ENCODE results near the gene HTT.

HTT gene

DNA sequence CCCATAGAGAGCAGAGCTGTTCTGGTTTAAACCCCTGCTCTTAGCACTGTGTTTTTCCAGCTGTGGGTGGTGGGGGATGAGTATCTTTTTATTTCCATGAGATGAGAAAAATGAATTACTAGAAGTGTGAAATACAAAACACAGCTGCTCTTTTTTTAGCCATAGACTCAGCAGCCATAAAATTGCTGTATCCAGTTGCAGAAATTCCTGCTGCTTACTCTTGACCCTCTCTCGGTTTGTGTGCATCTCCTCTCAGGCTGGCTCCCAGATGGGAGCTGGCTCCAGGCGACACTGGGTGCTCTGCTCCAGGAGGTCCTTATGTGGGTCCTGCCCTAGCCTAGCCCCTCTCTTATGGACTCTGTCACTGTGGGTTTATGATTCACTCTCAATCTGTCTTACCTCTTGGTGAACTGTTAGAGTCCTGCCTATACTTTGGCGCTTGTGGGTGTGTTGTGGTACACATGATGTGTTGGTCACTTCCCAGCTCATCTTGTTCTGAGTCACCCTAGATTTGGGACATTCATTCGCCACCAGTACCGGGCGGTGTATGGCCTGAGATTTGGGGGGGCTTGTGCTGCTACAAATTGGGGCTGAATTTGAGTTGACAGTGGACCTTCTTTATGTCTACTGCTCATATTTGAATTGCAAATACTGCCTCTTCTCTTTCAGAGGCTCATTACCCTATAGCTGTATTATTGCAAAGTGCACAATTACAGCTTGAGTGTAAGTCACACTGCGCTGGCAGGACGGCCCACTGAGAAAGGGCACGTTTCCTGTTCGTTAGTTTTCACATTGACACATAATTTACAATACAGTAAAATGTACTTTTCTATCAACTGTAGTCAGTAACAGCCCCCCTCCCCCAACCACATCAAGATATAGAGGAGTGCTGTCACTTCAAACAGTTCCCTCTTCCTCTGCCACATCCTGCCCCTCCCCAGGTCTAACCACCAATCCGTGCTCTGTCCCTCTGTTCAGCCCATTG lies 127.5 kb downstream of the HTT start:
- DNase-seq (ENCODE audit: low read depth): peak; percentile 53

DNA sequence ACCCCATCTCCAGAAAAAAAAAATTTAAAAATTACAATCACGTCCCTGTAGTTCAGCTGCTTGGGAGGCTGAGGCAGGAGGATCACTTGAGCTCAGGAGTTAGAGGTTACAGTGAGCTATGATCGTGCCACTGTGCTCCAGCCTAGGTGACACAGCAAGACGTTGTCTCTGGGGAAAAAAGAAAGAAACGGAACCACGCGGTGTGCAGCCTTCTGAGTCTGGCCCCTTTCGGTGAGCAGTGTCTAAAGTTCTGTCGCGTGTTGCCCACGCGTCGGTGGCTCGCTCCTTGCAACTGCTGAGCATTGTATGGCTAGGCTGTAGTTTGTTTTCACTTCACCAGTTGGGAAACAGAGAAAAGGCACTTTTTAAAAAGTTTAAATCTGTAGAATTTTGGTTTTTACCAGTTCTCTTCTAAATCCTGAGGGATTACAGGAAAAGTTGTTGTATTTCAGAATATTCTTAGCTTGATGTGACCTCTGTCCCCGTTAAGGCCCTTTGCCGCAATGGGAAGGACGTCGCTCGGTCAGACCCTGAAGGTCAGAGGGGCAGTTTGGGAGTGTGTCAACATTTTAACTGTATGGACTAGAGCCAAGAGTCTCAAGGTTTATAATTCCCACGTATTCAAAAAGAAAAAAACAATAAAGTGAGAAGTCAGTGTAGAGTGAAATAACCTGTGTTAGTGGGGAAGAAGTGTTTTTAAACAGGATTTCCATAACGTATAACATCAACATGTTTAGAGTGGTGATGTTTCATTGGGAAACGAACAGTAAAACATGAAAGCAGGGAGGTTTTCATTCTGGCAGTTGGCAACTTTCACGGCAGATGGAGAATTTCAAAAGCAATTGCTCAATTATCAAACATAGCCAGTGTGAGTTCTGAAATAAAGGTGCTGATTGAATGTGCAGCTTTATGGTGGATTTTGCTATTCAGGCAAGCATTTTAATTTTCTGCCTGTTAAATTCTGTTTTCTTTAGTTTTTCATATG lies 128.6 kb downstream of the HTT start:
- no peak for DNase-seq (ENCODE audit: low read depth)

DNA sequence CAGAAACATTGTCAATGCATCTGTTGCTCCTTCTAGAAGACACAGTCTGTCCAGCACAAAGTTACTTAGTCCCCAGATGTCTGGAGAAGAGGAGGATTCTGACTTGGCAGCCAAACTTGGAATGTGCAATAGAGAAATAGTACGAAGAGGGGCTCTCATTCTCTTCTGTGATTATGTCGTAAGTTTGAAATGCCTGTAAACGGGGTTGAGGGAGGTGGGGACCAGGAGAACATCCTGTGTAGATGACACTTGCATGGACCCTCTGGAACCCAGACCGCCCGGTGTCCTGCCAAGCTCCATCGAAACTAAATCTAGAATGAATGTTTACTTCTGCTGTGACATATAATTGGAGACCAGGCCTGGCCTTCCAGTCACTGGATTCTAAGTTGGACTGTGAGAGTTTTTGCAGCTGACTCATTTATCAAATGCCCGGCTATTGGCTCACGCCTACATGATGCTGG lies 129.5 kb downstream of the HTT start:
- no peak for DNase-seq (ENCODE audit: low read depth)

GRCh38 chr4:3205995-3206394 lies 131.5 kb downstream of the HTT start:
- no peak for DNase-seq (ENCODE audit: low read depth)

DNA sequence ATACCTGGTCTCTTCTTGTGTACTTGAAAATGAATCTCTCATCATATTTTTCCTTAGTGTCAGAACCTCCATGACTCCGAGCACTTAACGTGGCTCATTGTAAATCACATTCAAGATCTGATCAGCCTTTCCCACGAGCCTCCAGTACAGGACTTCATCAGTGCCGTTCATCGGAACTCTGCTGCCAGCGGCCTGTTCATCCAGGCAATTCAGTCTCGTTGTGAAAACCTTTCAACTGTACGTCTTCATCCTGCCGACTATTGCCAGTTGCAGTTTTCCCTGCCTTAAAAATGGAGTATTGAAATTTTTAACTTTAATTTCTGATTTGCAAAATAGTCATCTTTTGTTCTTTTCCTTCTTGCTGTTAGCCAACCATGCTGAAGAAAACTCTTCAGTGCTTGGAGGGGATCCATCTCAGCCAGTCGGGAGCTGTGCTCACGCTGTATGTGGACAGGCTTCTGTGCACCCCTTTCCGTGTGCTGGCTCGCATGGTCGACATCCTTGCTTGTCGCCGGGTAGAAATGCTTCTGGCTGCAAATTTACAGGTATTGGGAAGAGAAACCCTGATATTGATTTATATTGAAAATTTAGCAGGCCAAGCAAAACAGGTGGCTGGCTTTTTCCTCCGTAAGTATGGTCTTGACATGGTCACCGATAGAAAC lies 132.1 kb downstream of the HTT start:
- DNase-seq (ENCODE audit: low read depth): no peak

DNA sequence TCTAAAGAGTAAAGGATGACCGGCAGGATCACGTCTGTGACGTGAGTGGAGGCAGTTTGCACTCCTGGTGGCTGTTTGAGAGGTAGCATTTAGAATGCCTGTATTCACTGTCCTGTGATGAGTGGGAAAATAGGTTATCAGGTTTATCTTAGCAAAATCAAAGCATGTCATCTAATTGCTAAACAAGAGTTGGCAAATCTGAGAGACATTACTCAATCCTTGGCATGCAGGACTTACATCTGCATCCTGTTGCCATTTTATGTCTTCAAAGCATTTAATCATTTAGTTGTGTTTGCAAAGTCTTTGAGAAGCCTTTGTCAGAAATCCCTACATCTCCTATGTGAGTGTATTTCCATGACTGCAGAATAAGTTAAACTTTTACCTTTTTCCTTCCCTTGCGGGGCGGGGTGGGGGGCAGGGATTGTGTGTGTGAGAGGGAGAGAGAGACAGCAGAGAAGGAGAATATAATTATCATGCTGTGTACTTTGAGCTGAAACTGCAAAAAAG lies 133.1 kb downstream of the HTT start:
- no peak for DNase-seq (ENCODE audit: low read depth)

GRCh38 chr4:3208826-3209225 lies 134.3 kb downstream of the HTT start:
- DNase-seq (ENCODE audit: low read depth): no peak

DNA sequence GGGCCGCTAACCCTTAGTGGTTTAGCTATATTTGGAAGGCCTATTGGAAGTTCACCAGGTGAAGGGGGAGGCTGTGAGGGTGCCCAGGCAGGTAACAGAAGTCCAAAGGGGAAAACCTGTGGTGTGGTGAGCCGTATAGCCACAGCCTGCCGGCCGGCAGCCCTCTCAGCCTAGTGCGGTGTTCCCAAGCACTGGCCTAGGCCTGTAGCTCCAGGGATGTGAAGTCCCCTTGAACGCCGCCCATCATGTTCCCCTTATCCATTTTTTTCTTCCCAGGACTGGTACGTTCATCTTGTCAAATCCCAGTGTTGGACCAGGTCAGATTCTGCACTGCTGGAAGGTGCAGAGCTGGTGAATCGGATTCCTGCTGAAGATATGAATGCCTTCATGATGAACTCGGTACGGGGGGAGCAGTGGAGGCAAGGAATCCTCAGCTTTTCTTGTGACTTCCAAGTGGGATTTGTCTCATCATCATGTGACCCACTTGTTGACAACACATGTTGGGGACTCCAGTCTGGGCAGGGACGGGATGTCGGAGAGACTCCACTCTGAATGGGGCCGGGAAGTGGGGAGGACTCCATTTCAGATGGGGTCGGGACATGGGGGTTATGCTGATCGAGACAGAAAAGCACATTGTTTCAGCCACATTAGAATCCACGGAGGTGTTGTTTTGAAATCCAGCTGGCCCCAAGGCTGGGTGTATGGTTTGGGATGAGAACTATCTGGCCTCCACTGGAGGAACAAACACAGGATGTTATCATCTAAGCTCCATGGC lies 135.3 kb downstream of the HTT start:
- no peak for DNase-seq (ENCODE audit: low read depth)

- DNase-seq (ENCODE audit: low read depth): no peak
Observed at GRCh38 chr4:3210467-3210866, 136.0 kb downstream of the HTT start.

- no peak for DNase-seq (ENCODE audit: low read depth)
Observed at GRCh38 chr4:3211866-3212265, 137.4 kb downstream of the HTT start.

DNA sequence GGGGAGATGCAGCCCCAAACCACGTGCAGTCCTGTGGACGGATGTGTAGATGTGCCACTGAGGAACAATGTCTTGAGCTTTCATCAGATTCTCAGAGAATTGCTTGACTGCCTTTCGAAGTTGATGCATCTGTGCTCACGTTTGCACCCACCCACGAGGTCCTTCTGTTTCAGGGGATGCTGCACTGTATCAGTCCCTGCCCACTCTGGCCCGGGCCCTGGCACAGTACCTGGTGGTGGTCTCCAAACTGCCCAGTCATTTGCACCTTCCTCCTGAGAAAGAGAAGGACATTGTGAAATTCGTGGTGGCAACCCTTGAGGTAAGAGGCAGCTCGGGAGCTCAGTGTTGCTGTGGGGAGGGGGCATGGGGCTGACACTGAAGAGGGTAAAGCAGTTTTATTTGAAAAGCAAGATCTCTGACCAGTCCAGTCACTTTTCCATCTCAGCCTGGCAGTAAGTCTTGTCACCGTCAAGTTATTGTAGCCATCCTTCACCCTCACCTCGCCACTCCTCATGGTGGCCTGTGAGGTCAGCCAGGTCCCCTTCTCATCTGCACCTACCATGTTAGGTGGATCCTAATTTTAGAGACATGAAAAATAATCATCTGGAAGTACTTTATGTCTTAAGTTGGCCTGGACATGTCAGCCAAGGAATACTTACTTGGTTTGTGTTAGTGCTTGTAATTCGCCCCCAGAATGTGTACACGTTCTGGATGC lies 138.1 kb downstream of the HTT start:
- DNase-seq (ENCODE audit: low read depth): no peak

DNA sequence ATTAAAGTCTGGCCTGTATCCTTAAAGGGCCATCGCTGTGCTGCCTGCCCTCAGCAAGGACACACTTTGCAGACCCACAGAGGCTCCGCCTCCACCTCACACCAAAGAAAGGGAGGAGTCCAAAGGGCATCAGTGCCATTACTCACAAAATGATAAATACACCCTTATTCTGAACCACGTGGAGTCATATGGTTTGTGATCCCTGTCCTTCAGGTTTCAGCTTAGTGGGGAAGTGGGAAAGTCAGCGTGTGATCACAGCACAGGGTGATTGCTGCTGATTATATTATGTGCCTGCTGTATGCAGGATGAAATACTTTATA lies 138.6 kb downstream of the HTT start:
- no peak for DNase-seq (ENCODE audit: low read depth)

DNA sequence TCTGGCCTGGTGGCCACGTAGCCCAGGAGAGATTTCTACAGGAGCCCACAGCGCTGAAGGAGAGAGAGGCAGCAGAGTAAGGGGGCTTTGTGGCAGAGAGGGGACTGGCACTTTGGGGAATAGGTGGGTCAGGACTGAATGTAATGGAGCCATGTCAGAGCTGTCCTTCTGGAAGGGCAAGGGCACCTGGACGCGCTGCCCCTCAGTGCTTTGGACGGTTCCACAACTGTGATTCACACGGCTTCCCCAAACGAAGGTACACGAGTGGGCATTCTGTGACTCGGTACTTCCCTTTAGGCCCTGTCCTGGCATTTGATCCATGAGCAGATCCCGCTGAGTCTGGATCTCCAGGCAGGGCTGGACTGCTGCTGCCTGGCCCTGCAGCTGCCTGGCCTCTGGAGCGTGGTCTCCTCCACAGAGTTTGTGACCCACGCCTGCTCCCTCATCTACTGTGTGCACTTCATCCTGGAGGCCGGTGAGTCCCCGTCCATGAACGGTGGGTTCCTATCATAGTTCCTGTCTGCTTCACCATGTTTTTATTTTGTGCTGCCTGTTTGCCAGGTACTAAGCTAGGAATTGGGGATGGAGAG lies 139.3 kb downstream of the HTT start:
- DNase-seq (ENCODE audit: low read depth): no peak

DNA sequence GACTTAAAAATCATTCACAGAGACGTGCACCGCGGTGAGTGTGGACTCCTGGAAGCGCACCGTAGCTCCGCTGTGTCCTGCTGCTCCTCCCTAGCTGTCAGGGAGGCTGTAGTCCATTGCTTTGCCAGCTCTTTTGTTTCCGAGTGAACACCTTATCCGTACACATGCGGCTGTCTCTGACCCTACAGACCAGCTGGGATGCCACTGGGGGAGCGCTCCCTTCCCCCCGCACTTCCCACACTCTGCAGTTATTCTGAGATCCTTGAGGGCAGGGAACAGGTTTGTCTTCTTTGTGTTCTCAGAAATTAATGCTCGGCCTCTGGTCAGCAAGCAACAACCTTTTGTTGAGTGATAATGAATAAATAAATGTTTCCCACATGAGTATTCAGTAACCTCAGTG lies 140.8 kb downstream of the HTT start:
- DNase-seq (ENCODE audit: low read depth): no peak

DNA sequence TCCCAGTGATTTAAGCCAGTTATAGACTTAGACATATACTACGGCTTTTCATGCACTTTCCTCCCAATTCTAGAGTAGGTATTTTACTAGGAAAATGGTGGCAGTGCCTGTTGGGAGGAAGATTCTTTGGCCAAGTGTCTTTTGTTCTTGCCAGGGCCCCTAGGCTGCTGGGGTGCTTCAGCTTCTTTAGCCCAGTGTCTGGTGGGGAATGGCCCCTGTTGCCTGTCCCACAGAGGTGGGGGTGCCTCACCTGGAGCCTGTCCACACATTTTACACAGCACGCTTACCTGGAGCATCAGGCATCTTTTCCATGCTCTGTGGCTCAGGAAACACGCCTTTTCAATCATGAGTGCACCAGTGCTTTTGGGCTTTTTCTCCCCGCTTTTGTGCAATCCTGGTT lies 141.3 kb downstream of the HTT start:
- DNase-seq (ENCODE audit: low read depth): no peak

GRCh38 chr4:3217266-3217665 lies 142.8 kb downstream of the HTT start:
- DNase-seq (ENCODE audit: low read depth): no peak

GRCh38 chr4:3217771-3218170 lies 143.3 kb downstream of the HTT start:
- no peak for DNase-seq (ENCODE audit: low read depth)

DNA sequence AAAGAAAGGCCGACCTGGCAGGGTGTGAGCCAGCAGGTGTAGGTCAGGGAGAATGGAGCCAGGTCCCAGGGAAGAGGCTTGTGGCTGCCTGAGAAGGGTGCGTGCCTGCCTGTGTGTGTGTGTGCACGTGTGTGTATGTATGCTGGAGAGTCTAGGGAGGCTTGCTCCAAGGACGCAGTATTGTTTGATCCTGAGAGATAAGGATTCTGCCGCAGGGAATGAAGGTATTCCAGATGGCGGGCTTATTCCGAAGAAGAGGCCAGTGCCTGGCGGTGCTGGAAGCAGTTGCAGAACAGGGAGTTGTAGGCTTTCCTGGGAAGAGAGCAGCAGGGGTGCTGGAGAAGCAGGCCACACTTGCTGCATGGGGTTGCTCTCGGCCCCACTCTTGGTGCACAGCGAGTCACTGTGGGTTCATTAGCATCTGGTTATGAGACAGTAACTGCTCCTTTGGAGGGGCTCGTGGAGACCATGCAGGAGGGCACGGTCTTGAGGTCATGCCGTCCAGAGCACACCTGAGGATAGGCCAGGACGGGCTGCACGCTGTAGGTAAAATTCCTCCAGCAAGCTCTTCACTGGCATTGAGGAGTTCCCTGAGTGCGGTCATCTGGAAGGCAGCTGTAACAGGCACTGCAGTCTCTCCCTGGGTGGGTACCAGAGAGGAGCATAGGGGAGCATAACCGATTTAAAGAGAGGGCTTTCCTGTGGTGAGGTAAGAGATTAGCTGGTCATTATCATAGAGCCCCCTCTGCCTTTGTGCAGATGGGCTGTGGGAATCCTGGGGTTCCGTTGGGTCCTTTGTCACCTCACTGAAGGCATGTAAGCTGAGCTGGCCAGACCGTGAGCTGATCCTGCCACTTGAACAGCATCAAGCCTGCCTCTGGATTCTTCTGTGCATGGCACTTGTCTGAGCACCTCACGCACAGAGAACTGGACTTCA lies 144.6 kb downstream of the HTT start:
- no peak for DNase-seq (ENCODE audit: low read depth)
